Measurements from ENCODE around the gene TAS2R38. TPM values are rescaled to one million over a fixed set of nuclear protein-coding genes. Genes with fewer than 3 reads are reported as not detected.

TAS2R38 gene
- total RNA-seq, 1 experiment from 2014 or later, result not detected

- Mint-ChIP-seq H3K4me3 (no peak overlapping the region), H3K27ac (no peak overlapping the region), H3K9me3 (no peaks in the 10 kb centered on the region), H3K4me1 (peaks cover 9% of the 10 kb centered on the region), H3K36me3 (no peaks in the 10 kb centered on the region), H3K27me3 (ENCODE audit: low read depth) (no peaks in the 10 kb centered on the region)
- ChIA-PET POLR2A (interaction anchor here (0.6 kb wide), 1 partner anchor 1211 kb away, joined by 3 read pairs; no protein-coding TSS in a partner anchor), CTCF (no interaction called here)
- DNase-seq (ENCODE audit: low spot score) (no peak), ATAC-seq (no peak)
- no peak for TF ChIP-seq FOXJ3 (CRISPR knock-in tag; IDR thresholded peaks at IDR 0.05; ENCODE audit: borderline replicate concordance)
- no peak for TF ChIP-seq ZNF512 (CRISPR knock-in tag; IDR thresholded peaks at IDR 0.05; ENCODE audit: borderline replicate concordance)
- TF ChIP-seq ZNF317 (CRISPR knock-in tag; IDR thresholded peaks at IDR 0.05; ENCODE audit: borderline replicate concordance, low read depth), result no peak
- TF ChIP-seq SMAD3 (CRISPR knock-in tag; IDR thresholded peaks at IDR 0.05; ENCODE audit: borderline replicate concordance), result no peak
- TF ChIP-seq NFYB (CRISPR knock-in tag; conservative IDR thresholded peaks at IDR 0.05; ENCODE audit: low read depth), result no peak
- TF ChIP-seq, protein P1, sequence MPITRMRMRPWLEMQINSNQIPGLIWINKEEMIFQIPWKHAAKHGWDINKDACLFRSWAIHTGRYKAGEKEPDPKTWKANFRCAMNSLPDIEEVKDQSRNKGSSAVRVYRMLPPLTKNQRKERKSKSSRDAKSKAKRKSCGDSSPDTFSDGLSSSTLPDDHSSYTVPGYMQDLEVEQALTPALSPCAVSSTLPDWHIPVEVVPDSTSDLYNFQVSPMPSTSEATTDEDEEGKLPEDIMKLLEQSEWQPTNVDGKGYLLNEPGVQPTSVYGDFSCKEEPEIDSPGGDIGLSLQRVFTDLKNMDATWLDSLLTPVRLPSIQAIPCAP (CRISPR knock-in tag; IDR thresholded peaks at IDR 0.05), result no peak
- no peak for TF ChIP-seq HMGA2 (CRISPR knock-in tag; IDR thresholded peaks at IDR 0.05)
- no peak for TF ChIP-seq NFATC4 (CRISPR knock-in tag; IDR thresholded peaks at IDR 0.05)
- TF ChIP-seq GTF2I (CRISPR knock-in tag; conservative IDR thresholded peaks at IDR 0.05), result no peak
- TF ChIP-seq NR2C2 (CRISPR knock-in tag; IDR thresholded peaks at IDR 0.05), result no peak
- TF ChIP-seq SP1 (CRISPR knock-in tag; conservative IDR thresholded peaks at IDR 0.05), result no peak
Observed at GRCh38 chr7:141950806-141951205, 22.8 kb downstream of the TAS2R38 start.

- Mint-ChIP-seq H3K27me3 (ENCODE audit: low read depth) (no peaks in the 10 kb centered on the region), H3K4me1 (peaks cover 9% of the 10 kb centered on the region), H3K36me3 (no peaks in the 10 kb centered on the region), H3K4me3 (no peak overlapping the region), H3K27ac (no peak overlapping the region), H3K9me3 (no peaks in the 10 kb centered on the region)
- no peak for ATAC-seq
- DNase-seq (ENCODE audit: low spot score), result no peak
- ChIA-PET POLR2A (interaction anchor here (0.5 kb wide), 1 partner anchor 22 kb away, joined by 3 read pairs; no protein-coding TSS in a partner anchor), CTCF (no interaction called here)
- TF ChIP-seq HMGA2 (CRISPR knock-in tag; IDR thresholded peaks at IDR 0.05) (no peak), ZNF416 (CRISPR knock-in tag; IDR thresholded peaks at IDR 0.05) (no peak), ZNF232 (CRISPR knock-in tag; IDR thresholded peaks at IDR 0.05) (no peak), ZNF317 (CRISPR knock-in tag; IDR thresholded peaks at IDR 0.05; ENCODE audit: borderline replicate concordance, low read depth) (no peak), TEAD1 (CRISPR knock-in tag; IDR thresholded peaks at IDR 0.05) (no peak), TCF7 (CRISPR knock-in tag; IDR thresholded peaks at IDR 0.05; ENCODE audit: low read depth) (no peak), SP1 (CRISPR knock-in tag; conservative IDR thresholded peaks at IDR 0.05) (no peak), ZNF281 (CRISPR knock-in tag; IDR thresholded peaks at IDR 0.05) (no peak), RELA (CRISPR knock-in tag; IDR thresholded peaks at IDR 0.05; ENCODE audit: borderline replicate concordance) (no peak), ELF4 (CRISPR knock-in tag; IDR thresholded peaks at IDR 0.05; ENCODE audit: low read depth) (no peak), NR3C1 (CRISPR knock-in tag; conservative IDR thresholded peaks at IDR 0.05; ENCODE audit: low read depth) (no peak)
- TF ChIP-seq, protein P1 (CRISPR knock-in tag; IDR thresholded peaks at IDR 0.05), result no peak
- TF ChIP-seq, protein P2, sequence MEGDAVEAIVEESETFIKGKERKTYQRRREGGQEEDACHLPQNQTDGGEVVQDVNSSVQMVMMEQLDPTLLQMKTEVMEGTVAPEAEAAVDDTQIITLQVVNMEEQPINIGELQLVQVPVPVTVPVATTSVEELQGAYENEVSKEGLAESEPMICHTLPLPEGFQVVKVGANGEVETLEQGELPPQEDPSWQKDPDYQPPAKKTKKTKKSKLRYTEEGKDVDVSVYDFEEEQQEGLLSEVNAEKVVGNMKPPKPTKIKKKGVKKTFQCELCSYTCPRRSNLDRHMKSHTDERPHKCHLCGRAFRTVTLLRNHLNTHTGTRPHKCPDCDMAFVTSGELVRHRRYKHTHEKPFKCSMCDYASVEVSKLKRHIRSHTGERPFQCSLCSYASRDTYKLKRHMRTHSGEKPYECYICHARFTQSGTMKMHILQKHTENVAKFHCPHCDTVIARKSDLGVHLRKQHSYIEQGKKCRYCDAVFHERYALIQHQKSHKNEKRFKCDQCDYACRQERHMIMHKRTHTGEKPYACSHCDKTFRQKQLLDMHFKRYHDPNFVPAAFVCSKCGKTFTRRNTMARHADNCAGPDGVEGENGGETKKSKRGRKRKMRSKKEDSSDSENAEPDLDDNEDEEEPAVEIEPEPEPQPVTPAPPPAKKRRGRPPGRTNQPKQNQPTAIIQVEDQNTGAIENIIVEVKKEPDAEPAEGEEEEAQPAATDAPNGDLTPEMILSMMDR (IDR thresholded peaks at IDR 0.05), result no peak
- TF ChIP-seq, protein P3, sequence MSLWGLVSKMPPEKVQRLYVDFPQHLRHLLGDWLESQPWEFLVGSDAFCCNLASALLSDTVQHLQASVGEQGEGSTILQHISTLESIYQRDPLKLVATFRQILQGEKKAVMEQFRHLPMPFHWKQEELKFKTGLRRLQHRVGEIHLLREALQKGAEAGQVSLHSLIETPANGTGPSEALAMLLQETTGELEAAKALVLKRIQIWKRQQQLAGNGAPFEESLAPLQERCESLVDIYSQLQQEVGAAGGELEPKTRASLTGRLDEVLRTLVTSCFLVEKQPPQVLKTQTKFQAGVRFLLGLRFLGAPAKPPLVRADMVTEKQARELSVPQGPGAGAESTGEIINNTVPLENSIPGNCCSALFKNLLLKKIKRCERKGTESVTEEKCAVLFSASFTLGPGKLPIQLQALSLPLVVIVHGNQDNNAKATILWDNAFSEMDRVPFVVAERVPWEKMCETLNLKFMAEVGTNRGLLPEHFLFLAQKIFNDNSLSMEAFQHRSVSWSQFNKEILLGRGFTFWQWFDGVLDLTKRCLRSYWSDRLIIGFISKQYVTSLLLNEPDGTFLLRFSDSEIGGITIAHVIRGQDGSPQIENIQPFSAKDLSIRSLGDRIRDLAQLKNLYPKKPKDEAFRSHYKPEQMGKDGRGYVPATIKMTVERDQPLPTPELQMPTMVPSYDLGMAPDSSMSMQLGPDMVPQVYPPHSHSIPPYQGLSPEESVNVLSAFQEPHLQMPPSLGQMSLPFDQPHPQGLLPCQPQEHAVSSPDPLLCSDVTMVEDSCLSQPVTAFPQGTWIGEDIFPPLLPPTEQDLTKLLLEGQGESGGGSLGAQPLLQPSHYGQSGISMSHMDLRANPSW (CRISPR knock-in tag; conservative IDR thresholded peaks at IDR 0.05; ENCODE audit: low read depth), result no peak
- TF ChIP-seq, protein P4, sequence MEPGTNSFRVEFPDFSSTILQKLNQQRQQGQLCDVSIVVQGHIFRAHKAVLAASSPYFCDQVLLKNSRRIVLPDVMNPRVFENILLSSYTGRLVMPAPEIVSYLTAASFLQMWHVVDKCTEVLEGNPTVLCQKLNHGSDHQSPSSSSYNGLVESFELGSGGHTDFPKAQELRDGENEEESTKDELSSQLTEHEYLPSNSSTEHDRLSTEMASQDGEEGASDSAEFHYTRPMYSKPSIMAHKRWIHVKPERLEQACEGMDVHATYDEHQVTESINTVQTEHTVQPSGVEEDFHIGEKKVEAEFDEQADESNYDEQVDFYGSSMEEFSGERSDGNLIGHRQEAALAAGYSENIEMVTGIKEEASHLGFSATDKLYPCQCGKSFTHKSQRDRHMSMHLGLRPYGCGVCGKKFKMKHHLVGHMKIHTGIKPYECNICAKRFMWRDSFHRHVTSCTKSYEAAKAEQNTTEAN (CRISPR knock-in tag; IDR thresholded peaks at IDR 0.05), result no peak
Observed at GRCh38 chr7:141949911-141950310, 23.7 kb downstream of the TAS2R38 start.

Data from WTC11 (cell line).